Calu3 (cell line): ENCODE data around the gene KIF5A. TPM values are rescaled to one million over a fixed set of nuclear protein-coding genes. Genes with fewer than 3 reads are reported as not detected.
A peak's percentile ranks its signal among the peaks of the same experiment; 100 is the strongest.

ENCODE experiments used
- BruUV-seq: library from RNA; stranded (reverse); fragments of 400-500 nt; replicated peaks from 2 replicates; lab custom pipeline; 2021; lab: Mats Ljungman, UMichigan
- CTCF ChIA-PET: fragments of 300-600 bp; sonication (Branson Sonifier 250); formaldehyde crosslinking; loops from one replicate; lab custom pipeline; 2022; ENCODE audit warnings: antibody characterized with exemption; lab: Charles Lee
- DNase-seq: peaks from one replicate; pipeline ENCODE4 v3.0.0; 2022
- H3K27ac Mint-ChIP-seq: one replicate; pipeline ENCODE4 v1.8.0; 2022; ENCODE audit warnings: mixed read lengths; ENCODE audit not compliant: unreplicated experiment
- H3K27me3 Mint-ChIP-seq: one replicate; pipeline ENCODE4 v1.8.0; 2022; ENCODE audit warnings: mixed read lengths; ENCODE audit not compliant: unreplicated experiment
- H3K36me3 Mint-ChIP-seq: one replicate; pipeline ENCODE4 v1.8.0; 2022; ENCODE audit warnings: mild to moderate bottlenecking, moderate library complexity, mixed read lengths; ENCODE audit not compliant: insufficient read depth, unreplicated experiment
- H3K4me1 Mint-ChIP-seq: one replicate; pipeline ENCODE4 v1.8.0; 2022; ENCODE audit warnings: mild to moderate bottlenecking, low read depth, mixed read lengths; ENCODE audit not compliant: unreplicated experiment
- H3K4me3 Mint-ChIP-seq: one replicate; pipeline ENCODE4 v1.8.0; 2022; ENCODE audit warnings: mild to moderate bottlenecking, low read depth, moderate library complexity, mixed read lengths; ENCODE audit not compliant: unreplicated experiment
- H3K9me3 Mint-ChIP-seq: one replicate; pipeline ENCODE4 v1.8.0; 2022; ENCODE audit warnings: low read depth, mixed read lengths; ENCODE audit not compliant: unreplicated experiment
- intact Hi-C: fragments of 100-400 bp; cut with micrococcal nuclease; formaldehyde crosslinking; loops from one replicate; pipeline ENCODE4 v1.10.0; 2022; ENCODE audit not compliant: unreplicated experiment
- total RNA-seq: library from RNA; stranded (reverse); gene quantifications from 2 replicates; pipeline ENCODE4 v1.2.3, GENCODE V29; 2022
- TF ChIP-seq, protein P1 (sequence below): fragments of 200-600 bp; IDR thresholded peaks from one replicate; pipeline ENCODE4 v1.8.0; 2022; ENCODE audit warnings: antibody characterized with exemption; ENCODE audit not compliant: unreplicated experiment

KIF5A gene
- total RNA-seq, 1 experiment from 2014 or later: not detected

DNA sequence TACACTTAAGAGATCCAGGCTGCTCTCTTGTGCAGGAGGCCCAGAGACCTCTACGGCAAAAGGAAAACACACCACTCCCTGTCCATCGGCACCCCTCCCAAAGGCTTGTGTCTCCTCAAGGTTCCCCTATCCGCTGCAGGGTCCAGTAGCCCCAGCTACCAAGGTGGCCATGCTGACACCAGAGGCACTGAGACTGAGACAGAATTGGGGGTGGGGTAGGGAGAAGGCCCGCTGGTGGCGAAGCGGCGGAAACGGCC, 30.1 kb upstream of the KIF5A start:
- no peak for DNase-seq
- peaks cover 99% of the 10 kb centered on the region for H3K36me3 Mint-ChIP-seq
- intact Hi-C loops: no loop called here
- CTCF ChIA-PET: interaction anchor here (0.6 kb wide), 2 partner anchors 242 to 272 kb away, joined by 3 to 4 read pairs; no protein-coding TSS in a partner anchor
- no TSS peak for BruUV-seq
- TF ChIP-seq, protein P1, sequence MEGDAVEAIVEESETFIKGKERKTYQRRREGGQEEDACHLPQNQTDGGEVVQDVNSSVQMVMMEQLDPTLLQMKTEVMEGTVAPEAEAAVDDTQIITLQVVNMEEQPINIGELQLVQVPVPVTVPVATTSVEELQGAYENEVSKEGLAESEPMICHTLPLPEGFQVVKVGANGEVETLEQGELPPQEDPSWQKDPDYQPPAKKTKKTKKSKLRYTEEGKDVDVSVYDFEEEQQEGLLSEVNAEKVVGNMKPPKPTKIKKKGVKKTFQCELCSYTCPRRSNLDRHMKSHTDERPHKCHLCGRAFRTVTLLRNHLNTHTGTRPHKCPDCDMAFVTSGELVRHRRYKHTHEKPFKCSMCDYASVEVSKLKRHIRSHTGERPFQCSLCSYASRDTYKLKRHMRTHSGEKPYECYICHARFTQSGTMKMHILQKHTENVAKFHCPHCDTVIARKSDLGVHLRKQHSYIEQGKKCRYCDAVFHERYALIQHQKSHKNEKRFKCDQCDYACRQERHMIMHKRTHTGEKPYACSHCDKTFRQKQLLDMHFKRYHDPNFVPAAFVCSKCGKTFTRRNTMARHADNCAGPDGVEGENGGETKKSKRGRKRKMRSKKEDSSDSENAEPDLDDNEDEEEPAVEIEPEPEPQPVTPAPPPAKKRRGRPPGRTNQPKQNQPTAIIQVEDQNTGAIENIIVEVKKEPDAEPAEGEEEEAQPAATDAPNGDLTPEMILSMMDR: no peak
- no peaks in the 10 kb centered on the region for H3K9me3 Mint-ChIP-seq
- peaks cover 48% of the 10 kb centered on the region for H3K4me1 Mint-ChIP-seq
- peak overlapping the region; percentile 100 for H3K27ac Mint-ChIP-seq
- no peaks in the 10 kb centered on the region for H3K27me3 Mint-ChIP-seq
- peak overlapping the region; percentile 95 for H3K4me3 Mint-ChIP-seq

DNA sequence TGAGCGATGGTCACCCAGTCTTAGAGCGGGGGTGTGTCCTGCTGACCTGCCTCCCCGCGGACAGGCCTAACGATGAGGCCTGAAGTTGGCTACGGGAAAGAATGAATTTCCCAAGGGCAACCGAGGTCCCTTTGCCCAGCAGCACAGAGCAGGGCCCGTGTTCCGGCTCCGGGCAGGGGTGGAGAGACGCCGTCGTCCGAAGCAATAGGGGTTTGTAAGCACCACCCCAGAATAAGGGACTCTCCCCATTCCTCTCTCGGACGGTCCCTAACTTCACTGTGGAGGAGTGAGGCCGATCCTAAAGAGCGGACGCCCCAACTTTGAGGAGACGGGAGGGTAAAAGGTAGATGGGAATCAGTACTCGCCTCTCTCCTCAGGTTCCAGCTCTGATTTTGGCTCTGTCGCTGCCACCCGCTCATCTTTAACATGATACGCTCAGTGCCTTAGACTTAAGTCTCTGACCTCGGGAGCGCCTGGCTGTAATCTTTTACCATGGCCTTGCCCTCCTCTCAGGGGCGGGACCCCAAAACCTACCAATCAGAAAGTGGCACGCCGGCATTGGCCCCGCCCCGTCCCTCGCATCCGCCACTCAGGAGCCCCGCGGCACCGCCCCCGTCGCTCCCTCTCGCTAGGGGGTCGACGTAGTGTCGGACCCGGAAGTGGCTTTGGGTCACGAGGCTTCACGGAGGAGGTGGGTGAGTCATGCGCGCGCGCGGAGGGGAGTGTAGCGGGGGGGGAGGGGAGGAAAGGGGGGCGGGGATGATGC, 29.6 kb upstream of the KIF5A start, which contains the start of gene DDIT3:
Gene DDIT3, minus strand, starts transcription at position 462 of the 766 bp plus-strand sequence. CDS start 3,108 bp downstream, outside the sequence.
- DNase-seq: peak; percentile 100
- H3K27ac Mint-ChIP-seq: peak within 1 kb of the TSS; percentile 100
- H3K36me3 Mint-ChIP-seq: peaks cover 99% of the 10 kb centered on the region
- intact Hi-C loops: no loop called here
- TSS peak; percentile 66 for BruUV-seq
- H3K9me3 Mint-ChIP-seq: no peaks in the 10 kb centered on the region
- peak within 1 kb of the TSS; percentile 95 for H3K4me3 Mint-ChIP-seq
- TF ChIP-seq, protein P1: no peak
- no peaks in the 10 kb centered on the region for H3K27me3 Mint-ChIP-seq
- CTCF ChIA-PET: interaction anchor here (0.6 to 0.8 kb wide), 4 partner anchors 27 to 962 kb away, joined by 3 to 4 read pairs (median 3); partner anchors contain the start of gene DCTN2
- H3K4me1 Mint-ChIP-seq: peaks cover 51% of the 10 kb centered on the region

DNA sequence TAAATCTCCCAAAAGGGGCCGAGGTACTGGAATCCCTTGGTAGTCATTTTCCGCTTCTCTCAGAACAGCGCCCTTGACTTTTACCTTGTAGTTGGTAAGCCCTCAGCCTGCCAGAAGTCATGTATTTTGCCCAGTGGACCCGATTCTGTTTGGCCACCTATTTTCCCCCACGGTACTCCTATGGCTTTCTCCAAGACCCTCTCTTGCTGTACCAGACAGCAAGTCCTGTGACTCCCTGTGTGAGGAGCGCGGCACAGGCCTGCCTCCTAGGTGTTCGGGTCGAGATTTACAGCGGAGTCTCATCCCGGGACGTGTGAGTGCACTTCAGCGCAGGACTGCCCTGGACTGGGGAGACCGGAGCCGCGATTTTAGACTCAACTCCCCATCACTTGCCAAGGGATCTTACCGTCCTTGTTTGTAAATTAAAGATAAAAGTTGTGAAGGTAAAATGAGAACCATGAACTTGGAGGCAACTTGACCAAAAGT, 28.3 kb upstream of the KIF5A start:
- Mint-ChIP-seq H3K27me3 (no peaks in the 10 kb centered on the region), H3K36me3 (peaks cover 99% of the 10 kb centered on the region), H3K27ac (peak overlapping the region; percentile 100), H3K4me3 (peak overlapping the region; percentile 95), H3K4me1 (peaks cover 51% of the 10 kb centered on the region), H3K9me3 (no peaks in the 10 kb centered on the region)
- intact Hi-C loops: no loop called here
- BruUV-seq: no TSS peak
- TF ChIP-seq, protein P1: no peak
- CTCF ChIA-PET: no interaction called here
- DNase-seq: peak; percentile 64

DNA sequence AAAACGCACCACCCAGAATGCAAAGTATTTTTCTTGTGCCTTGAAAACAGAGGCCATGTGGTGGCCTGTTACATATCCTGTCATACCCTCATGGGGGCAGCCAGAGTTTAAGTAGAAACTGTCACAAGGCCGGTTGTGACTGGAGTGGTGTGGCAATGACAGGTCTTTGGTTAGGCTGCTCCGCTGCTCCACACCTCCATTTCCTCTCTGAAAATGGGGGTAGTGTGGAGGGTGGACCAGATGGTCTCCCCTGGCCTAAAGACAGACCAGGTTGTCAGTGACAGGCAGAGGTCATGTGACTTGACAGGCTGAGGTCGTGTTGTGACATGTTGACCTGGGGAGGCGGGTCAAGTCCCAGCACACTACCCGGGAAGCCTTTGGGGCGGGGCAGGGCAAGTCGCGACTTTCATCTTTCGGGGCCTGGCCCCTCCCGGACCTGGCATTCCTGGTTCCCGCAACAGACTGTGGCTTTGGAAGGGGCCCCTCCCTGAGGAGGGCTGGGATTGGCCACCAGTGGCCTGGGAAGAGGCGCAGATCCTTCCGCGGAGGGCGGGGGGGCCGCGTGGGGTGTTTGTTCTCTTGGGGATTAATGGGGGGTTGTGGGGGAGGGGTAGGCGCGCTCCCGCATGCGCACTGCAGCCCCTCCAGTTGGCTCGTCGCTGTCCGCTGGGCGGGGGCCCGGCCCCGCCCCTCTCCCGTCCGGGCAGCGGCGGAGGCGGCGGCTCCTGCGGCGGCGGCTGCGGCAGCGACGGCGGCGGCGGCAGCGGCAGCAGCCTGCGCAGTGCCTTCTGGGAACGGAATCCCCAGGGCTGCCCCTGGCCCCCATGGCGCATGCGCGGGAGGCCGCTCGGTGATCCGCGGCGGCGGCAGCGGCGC, 27.6 kb upstream of the KIF5A start, which contains the start of gene MBD6:
Gene MBD6, plus strand, starts transcription at position 814 of the 876 bp plus-strand sequence. CDS start 1,480 bp downstream, outside the sequence.
- H3K27ac Mint-ChIP-seq: peak within 1 kb of the TSS; percentile 100
- no peaks in the 10 kb centered on the region for H3K9me3 Mint-ChIP-seq
- H3K4me3 Mint-ChIP-seq: peak within 1 kb of the TSS; percentile 95
- peaks cover 51% of the 10 kb centered on the region for H3K4me1 Mint-ChIP-seq
- intact Hi-C loops: no loop called here
- BruUV-seq: no TSS peak
- H3K36me3 Mint-ChIP-seq: peaks cover 99% of the 10 kb centered on the region
- CTCF ChIA-PET: no interaction called here
- TF ChIP-seq, protein P1: no peak
- DNase-seq: peak; percentile 96
- H3K27me3 Mint-ChIP-seq: no peaks in the 10 kb centered on the region
